A673 (cell line): ENCODE data around the gene GALNT14.

Experiments used
- EZH2 ChIP-seq: fragments of 200-600 bp; sonication (generic); IDR thresholded peaks from 2 replicates; pipeline ENCODE4 v1.6.1; 2017; ENCODE audit warnings: borderline replicate concordance, low read depth, mild to moderate bottlenecking, mixed read lengths, antibody characterized with exemption, low read length; ENCODE audit not compliant: poor library complexity, severe bottlenecking
- TF ChIP-seq, protein P1 (sequence below): fragments of 300-800, 200-600 bp; sonication (generic); conservative IDR thresholded peaks from 2 replicates; pipeline ENCODE4 v1.5.1; 2017; ENCODE audit warnings: low read depth, mild to moderate bottlenecking, antibody characterized with exemption, low read length, moderate library complexity, mixed read lengths

DNA sequence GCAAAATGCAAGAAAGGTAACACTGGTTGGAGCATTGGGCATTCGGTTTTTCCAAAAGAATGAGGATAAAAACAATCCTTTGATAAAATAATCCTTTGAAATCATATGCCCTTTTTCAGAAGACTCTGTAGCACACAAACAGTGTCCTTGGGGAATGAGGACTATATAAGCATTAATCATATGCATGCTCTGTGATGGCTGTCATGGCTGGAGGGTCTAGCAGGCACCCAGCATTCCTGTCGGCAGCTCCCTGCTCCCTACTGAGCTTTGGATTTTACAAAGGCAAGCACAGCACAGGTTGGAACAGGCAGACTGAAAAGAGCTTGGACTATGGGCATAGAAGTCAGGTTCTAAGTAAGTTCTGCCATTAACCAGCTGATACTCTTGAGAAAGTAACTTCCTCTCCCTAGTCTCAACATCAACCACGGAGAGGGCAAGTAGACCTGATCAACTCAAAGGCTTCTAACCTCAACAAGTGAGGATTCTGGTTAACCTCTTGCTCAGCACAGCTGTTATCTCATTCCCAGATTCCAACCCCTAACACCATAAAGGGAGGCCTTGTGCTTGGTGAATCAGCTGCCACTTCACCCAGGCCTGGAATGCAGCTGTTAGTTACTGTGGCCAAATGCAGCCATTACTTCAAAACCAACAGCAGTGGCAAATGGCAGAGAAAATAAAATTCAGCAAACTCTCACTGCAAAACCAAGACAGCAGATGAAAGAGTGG is 29.5 kb downstream of the GALNT14 start:
- TF ChIP-seq, protein P1, sequence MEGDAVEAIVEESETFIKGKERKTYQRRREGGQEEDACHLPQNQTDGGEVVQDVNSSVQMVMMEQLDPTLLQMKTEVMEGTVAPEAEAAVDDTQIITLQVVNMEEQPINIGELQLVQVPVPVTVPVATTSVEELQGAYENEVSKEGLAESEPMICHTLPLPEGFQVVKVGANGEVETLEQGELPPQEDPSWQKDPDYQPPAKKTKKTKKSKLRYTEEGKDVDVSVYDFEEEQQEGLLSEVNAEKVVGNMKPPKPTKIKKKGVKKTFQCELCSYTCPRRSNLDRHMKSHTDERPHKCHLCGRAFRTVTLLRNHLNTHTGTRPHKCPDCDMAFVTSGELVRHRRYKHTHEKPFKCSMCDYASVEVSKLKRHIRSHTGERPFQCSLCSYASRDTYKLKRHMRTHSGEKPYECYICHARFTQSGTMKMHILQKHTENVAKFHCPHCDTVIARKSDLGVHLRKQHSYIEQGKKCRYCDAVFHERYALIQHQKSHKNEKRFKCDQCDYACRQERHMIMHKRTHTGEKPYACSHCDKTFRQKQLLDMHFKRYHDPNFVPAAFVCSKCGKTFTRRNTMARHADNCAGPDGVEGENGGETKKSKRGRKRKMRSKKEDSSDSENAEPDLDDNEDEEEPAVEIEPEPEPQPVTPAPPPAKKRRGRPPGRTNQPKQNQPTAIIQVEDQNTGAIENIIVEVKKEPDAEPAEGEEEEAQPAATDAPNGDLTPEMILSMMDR, result no peak
- no peak for TF ChIP-seq EZH2
